Limb (tissue), 2 donors: ENCODE data around the gene PCDHGA2.
A peak's percentile ranks its signal among the peaks of the same experiment; 100 is the strongest.
"Not testable (repeated sequence)": the region's sequence is repeated elsewhere in the genome, so short reads cannot be mapped to it uniquely, and the experiment has no call there.

Source experiments
- DNase-seq, 2 donors: peaks; one replicate each; pipeline ENCODE4 v3.0.0-alpha.2; 2016; ENCODE audit errors: extremely low spot score in 2 of 2

The PCDHGA2 gene

DNA sequence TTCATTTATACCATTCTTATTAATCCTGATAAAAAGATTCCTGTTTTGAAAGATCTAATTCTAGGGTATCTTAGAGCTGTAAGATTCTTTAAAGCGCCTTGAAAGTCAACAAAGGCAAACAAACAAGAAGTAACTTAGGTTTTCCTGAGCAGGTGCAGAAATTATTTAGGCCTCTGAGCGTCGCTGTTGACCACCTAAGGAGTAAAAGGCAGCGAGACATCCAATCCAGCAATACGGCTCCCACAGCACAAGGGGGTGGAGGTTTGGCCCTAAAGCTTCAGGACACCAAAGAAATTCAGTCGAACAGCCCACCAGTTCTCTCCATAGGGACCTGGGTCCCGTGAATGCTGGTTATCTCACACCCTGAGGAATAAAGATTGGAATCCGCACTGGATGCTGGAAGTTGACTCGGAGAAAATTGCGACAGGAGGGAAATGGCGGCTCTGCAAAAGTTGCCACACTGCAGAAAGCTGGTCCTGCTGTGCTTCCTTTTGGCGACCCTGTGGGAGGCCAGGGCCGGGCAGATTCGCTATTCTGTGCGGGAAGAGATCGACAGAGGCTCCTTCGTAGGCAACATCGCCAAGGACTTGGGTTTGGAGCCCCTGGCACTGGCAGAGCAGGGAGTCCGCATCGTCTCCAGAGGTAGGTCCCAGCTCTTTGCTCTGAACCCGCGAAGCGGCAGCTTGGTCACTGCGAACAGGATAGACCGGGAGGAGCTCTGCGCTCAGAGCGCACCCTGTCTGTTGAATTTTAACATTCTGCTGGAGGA is at the start of gene PCDHGA2:
TSS of gene PCDHGA2 (plus strand) at position 223 of the 769 bp plus-strand sequence.
- peak; percentile 2 to 36 for DNase-seq

DNA sequence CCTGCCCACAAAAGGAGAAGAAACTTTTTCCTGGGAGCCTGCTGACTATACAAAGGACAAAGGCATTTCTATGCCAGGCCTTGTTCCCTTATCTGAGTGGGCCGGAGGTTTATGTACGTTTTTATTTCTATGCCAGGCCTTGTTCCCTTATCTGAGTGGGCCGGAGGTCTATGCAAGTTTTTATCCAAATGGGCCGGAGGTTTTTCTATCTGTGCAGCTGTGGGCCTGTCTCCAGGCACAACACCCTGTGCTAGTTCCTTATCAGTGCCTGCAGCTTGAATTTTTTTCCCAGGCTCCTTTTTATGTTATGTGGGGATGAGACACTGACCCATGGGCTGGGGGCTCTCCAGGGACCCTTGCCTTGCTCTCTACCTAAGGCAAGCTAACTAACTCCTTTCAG is 40.2 kb upstream of the PCDHGA2 start:
- DNase-seq: no peak

DNA sequence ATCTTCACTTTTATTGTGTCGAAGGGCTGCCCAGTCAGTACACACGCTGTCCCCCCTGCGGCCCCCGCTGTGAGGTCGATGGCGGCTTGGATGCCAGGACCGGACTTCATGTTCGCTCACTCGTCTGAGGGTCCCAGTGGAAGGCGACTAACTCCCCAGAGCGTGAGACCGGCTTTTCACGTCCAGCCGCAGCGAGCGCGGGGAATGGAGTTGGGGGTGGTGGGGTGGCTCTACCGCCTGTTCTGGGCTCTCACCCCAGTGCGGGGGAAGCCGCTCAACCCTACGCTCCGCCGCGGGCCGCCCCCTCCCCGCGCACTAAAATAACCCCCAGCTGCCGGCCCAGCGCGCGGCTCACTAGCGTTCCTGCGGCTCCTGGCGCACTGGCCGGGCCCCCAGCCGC is 34.8 kb upstream of the PCDHGA2 start, which contains the start of gene SLC25A2:
TSS of gene SLC25A2 (minus strand) at position 294 of the 400 bp plus-strand sequence. CDS start at position 110, 184 bp downstream.
- DNase-seq: no peak

DNA sequence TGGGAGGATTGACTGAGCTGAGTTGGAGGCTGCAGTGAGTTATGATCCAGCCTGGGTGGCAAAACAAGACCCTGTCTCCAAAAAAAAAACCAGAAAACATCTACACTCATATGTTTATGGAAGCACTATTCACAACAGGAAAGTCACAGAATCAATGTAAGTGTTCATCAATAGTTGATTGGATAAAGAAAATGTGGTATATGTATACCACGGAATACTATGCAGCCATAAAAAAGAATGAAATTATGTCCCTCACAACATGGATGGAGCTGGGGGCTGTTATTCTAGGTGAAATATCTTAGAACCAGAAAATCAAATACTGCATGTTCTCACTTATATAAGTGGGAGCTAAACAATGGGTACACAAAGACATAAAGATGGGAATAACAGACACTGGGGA is 31.9 kb upstream of the PCDHGA2 start:
- no peak for DNase-seq

DNA sequence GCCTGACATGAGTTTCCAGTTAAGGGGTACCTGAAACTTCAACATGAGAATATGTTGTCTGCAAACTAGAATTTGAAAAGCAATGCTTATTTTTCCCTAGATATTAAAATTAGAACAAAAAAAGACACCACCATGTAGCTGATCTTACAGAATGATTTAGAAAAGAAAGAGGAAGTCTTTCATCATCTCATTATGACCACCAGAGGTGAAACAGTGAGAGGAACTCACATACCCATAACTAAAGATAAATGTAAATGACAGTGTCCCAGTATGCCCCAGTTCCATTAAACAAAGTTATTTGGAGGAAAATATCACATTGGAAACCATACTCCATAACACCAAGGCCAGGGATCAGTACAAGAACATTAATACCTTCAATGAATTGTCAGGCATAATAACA is 24.8 kb upstream of the PCDHGA2 start:
- no peak for DNase-seq

DNA sequence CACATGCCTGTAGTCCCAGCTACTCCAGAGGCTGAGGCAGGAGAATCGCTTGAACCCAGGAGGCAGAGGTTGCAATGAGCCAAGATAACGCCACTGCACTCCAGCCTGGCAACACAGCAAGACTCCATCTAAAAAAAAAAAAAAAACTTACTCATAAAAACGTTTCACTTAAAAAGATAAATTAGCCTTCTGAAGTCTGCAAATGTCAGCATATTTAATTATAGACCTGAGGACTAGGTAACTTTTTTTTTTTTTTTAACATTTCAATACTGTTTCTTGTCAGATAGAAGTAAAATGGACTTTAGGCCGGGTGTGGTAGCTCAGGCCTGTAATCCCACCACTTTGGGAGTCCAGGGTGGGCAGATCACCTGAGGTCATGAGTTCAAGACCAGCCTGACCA is 21.6 kb upstream of the PCDHGA2 start:
- not testable (repeated sequence) for DNase-seq

DNA sequence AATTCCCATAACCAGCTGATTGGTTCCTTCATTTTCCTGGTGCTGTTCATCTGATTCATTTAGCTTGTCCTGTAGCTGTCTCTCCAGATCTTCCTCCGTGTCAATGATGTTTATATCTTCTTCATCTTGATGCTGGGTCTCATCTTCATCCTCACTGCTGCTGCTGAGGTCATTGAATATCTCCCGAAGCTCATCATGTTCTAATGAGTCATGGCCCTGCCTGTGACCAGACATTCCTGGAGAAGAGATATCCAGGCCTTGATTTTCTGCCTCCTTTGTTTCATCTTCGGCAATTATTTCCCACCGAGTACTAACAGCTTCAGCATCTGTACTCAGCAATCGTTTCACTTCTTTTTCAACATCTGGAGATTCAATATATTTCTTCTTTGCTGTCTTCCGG is 19.4 kb upstream of the PCDHGA2 start:
- DNase-seq: no peak

DNA sequence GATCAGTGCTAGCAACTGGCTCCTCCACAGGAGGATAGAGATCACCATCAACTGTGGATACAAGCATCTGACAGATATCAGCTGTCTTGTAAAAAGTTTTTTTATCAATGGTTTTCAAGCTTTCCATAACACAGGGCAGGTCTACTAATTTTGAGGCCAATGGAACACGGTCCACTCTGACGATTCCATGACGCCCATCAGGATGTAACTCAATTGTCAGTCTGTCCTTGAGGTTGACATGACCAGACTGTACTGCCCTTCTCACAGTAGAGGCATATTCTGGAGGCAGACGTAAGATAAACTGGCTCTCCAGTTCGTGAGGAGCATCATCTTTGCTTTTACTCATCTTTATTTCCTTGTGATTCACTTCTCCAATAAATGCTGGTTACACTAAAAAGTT is 18.9 kb upstream of the PCDHGA2 start:
- no peak for DNase-seq

DNA sequence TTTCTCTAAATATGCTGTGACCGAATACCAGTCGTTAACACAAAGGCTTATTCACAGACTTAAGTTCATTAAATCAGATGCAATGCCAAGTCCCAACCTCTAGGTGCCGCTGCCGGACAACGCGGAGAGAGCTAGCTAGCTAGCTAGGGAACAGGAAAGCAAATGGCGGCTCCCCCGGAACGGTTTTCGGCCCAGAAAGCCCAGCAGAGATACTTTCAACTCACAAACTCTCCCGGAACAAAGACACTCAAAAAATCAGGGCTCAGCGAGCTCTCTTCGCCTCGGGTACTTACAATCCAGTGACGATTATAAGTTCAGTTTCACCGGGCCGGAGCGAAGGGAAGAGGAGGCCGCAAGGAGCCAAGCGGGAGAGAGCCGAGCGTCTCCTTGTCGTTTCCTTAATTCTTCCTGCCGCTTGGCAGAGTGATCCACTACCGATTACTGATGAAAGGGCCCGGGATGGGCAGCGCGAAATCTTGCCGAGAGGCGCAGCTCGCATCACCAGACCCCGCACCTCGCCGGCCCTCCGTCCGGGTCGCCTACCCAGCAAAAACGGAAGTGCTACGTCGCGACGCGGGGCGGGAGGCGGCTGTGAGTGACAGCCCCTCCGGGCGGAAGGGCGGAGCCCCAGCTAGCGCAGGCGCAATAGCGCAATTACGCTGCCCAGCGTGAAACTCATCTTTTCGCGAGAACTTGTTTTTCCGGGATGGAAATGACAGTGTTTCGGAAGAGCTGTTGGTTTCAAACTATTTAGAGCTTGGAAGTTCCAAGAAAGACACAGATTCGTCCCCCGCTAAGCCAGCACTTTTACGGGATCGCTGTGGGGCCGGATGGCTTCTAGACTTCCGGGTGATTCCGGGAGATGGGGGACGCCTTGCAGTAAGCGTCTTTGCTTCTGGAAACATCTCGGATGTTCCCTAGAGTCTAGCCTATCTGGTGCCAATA is 18.1 kb upstream of the PCDHGA2 start, which contains the start of gene TAF7:
TSS of gene TAF7 (minus strand) at position 560 of the 945 bp plus-strand sequence. CDS start 740 bp downstream, outside the sequence.
- DNase-seq: peak; percentile 90 to 95

DNA sequence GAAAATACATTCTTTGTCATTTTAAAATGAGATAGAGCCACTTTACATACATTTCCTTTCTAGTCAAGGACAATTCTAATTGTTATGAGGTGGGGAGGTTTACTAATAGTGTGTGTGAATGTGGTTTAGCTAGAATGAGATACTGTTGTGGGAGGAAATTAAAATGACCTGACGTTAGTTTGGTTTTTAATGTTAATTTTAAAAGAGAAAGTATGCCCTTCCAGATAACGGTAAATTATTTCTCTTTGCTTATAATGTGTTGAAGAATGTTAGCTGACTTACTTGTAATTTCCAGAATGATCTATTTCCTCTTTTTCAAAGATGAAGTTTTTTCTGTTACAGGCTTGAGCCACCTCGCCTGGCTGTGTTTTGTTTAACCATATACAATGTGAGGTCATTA is 16.3 kb upstream of the PCDHGA2 start:
- DNase-seq: no peak

DNA sequence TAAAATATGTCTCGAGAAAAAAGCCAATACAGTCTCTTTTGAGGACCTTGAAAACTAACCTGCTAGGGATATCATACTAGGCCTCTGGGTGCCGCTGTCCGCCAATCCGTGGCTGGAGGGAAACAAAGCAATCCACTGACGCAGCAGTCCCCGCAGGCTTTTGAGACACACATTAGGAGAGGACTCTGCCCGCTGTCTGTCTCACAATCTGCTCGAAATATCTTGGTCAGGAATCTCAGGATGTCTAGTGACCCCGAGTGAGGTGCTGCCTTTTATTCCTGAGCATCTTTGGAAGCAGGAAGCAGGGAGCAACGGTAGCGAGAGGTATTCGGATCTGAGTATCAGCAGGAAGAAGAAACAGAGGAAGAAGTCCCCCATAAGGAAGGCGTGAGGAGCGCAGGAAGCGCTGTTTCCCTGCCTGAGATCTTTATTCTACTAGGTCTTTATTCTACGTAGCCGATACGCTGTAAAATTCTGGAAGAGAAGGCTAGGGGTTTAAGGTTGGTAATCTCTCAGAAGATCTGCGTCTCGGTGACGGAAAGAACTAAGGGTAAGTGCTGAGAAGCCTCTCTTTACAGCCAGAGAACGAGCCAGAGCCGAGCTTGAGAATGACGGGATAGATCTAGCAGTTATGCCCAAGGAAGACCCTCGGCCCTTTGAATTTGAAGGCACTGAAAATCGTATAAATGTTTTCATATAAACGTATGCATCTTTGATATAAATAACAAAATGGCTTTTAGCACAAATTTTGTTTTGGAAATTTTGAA is 12.3 kb upstream of the PCDHGA2 start:
- DNase-seq: peak in 1 of 2 donors; percentile 36

DNA sequence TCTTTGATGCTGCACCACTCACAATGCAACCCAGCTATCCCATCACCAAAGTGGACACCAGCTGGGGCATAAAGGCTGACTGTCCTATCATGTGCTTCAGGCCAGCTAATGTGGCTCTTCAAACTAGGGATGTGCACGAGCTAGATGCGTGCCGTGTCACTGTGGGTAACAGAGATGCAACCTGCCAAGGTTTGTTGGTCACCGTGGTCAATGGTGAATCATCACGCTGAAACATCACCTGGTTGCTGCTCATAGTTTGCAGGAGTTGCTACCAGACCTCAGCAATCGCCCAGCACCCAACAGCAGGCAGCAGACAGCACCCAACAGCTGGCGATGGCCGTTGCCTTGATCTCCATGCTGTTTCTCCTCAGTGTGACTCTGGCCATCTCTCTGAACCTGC is 10.3 kb upstream of the PCDHGA2 start:
- no peak for DNase-seq

DNA sequence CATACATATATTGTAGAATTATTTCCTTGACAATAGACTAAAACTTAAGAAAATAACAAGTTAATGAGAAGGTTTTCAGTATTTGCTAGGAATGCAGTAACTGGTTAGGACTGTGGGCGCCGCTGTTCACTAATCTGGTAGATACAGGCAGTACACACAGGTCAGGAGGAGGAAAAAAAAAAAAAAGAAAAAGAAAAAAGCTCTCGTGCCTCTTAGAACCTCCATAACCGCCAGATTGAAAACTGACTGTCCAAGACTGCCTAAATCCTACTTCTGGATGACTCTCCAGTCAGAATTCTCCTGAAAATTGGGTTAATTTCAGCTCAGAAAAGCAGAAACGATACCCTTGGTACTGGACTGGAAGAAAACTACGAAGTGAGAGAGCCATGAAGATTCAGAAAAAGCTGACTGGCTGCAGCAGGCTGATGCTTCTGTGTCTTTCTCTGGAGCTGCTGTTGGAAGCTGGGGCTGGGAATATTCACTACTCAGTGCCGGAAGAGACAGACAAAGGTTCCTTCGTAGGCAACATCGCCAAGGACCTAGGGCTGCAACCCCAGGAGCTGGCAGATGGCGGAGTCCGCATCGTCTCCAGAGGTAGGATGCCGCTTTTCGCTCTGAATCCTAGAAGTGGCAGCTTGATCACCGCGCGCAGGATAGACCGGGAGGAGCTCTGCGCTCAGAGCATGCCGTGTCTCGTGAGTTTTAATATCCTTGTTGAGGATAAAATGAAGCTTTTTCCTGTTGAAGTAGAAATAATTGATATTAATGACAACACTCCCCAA is 8.1 kb upstream of the PCDHGA2 start, which contains the start of gene PCDHGA1:
TSS of gene PCDHGA1 (plus strand) at position 216 of the 782 bp plus-strand sequence.
- no peak for DNase-seq

DNA sequence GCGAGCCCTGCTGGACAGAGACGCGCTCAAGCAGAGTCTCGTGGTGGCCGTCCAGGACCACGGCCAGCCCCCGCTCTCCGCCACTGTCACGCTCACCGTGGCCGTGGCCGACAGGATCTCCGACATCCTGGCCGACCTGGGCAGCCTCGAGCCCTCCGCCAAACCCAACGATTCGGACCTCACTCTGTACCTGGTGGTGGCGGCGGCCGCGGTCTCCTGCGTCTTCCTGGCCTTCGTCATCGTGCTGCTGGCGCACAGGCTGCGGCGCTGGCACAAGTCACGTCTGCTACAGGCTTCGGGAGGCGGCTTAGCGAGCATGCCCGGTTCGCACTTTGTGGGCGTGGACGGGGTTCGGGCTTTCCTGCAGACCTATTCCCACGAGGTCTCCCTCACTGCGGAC is 6.0 kb upstream of the PCDHGA2 start:
- not testable (repeated sequence) for DNase-seq

DNA sequence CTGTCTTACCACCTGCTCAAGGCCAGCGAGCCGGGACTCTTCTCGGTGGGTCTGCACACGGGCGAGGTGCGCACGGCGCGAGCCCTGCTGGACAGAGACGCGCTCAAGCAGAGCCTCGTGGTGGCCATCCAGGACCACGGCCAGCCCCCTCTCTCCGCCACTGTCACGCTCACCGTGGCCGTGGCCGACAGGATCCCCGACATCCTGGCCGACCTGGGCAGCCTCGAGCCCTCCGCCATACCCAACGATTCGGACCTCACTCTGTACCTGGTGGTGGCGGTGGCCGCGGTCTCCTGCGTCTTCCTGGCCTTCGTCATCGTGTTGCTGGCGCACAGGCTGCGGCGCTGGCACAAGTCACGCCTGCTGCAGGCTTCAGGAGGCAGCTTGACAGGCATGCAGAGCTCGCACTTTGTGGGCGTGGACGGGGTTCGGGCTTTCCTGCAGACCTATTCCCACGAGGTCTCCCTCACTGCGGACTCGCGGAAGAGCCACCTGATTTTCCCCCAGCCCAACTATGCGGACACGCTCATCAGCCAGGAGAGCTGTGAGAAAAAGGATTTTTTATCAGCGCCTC is 2.3 kb downstream of the PCDHGA2 start:
- not testable (repeated sequence) for DNase-seq

DNA sequence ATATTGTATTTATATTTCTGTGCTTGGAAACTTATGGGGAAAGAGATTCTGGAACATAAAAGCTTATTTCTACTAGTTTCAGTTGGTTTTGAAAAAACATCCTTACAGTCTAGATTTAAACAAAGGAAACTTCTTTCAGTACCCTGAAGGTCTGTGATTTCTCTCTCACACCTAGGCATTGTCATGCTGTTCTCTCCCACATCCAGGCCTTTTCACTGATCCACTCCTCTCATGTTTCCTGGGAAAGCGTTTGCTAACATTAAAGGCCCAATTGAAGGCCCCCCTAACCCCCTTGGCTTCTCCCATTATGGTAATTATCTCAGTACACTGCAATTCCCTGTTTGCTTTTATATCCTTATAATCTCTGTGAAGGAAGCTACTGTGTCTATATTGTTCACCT is 4.2 kb downstream of the PCDHGA2 start:
- no peak for DNase-seq

DNA sequence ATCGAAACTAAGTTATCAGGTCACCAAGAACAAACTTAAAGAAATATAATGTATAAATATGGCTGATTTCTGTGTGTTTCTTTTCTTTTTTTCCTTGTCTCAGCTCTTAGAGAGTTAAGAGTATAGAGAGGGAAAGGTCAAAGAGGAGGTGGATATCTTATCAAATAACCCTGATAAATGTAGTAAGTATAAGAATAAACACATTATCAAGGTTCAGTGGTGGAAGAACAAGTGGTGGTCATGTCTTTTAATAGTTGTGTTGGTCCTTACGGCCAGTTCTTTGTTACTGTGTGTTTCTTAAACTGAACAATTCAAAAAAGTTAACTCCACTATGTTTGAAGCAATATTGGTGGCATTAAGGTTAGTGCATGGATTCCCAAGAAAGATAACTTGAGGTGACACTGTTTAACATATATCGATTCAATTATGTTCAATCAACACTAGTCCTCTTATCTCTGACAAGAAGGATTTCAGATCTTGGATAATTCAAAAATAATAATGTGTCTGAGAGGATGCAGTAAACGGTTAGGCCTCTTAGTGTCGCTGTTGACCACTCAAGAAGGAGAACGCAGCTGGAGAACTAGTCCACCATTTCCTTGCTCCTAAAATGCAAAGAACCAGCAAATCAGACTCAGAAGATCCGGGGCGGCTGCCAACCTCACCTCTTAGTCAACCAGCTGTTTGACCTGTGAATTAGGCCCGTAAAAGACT is 4.8 kb downstream of the PCDHGA2 start, which contains the start of gene PCDHGA3:
TSS of gene PCDHGA3 (plus strand) at position 588 of the 711 bp plus-strand sequence. CDS start 205 bp downstream, outside the sequence.
- DNase-seq: peak in 1 of 2 donors; percentile 7

DNA sequence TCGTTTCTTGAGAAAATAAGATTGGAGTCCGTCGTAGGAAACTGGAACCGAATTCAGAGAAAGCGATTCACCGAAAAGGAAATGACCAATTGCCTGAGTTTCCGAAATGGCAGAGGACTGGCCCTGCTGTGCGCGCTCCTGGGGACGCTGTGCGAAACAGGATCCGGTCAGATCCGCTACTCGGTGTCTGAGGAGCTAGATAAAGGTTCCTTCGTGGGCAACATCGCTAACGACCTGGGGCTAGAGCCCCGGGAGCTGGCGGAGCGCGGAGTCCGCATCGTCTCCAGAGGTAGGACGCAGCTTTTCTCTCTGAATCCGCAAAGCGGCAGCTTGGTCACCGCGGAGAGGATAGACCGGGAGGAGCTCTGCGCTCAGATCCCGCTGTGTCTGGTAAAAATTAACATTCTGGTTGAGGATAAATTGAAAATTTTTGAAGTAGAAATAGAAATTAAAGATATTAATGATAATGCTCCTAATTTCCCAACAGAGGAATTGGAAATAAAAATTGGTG is 5.4 kb downstream of the PCDHGA2 start:
- DNase-seq: no peak

DNA sequence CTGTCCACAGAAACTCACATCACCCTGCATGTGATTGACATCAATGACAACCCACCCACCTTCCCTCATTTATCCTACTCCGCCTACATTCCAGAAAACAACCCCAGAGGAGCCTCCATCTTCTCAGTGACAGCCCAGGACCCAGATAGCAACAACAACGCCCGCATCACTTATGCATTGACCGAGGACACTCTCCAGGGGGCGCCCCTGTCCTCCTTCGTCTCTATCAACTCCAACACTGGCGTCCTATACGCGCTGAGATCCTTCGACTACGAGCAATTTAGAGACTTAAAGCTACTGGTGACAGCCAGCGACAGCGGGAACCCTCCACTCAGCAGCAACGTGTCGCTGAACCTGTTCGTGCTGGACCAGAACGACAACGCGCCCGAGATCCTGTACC is 6.8 kb downstream of the PCDHGA2 start:
- no peak for DNase-seq
